GM19023 (cell line): ENCODE measurements around the gene PATE2.

Experiments used
- ATAC-seq: cut with Tn5 transposase; IDR thresholded peaks from one replicate; pipeline ENCODE4 v1.9.1; 2021; ENCODE audit warnings: mild to moderate bottlenecking, moderate library complexity; ENCODE audit not compliant: unreplicated experiment

Gene PATE2

DNA sequence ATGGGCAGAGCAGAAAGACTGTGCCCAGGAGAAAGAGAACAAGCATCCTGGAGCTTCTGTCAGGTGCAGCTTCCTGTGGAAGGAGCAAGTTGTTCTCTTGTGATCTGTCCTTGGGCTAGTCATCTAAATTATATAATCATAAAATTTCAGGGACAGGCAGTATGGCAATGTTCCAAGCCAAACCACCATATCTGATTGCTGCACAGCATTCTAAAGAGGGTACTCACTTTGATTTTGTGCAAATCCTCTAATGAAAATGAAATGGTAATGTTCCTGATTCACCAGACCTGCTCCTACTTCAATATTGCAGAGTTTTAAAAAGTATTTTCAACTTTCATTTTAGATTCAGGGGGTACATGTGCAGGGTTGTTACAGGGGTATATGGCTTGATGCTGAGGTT lies at the start of gene PATE2:
Gene PATE2 (minus strand): TSS at position 101 of the 400 bp plus-strand sequence. CDS start 55 bp downstream, at position 46.
- no peak for ATAC-seq

DNA sequence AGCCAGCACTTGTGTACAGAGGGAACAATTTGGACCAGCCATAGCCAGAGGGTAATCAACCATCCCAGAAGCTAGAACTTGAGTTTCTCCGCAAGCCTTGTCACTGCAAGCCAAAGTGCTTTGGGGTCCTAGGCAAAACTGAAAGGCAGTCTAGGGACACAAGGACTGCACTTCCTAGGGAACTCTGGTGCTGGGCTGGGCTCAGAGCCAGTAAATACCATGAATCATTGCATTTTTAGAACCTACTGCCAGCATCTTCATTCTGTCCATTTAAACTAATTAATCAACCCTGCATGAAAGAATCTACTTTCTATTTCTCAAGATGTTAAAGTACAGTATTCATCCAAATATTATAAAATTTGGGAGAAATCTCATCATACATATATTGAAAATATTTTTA lies 29.3 kb upstream of the PATE2 start:
- no peak for ATAC-seq

DNA sequence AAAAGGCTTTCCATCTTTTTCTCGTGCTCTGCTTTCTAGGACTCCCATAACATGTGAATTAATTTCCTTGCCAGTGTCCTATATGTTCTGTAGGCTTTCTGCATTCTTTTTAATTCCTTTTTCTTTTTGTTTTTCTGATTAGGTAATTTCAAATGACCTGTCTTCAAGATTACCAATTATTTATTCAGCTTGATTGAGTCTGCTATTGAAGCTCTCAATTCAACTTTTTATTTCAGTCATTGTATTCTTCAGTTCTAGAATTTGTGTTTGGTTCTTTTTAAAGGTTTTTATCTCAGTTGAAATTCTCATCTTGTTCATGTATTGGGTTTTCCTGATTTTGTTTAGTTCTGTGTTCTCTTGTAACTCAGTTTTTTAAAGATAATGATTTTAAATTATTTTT lies 23.8 kb upstream of the PATE2 start:
- ATAC-seq: no peak

DNA sequence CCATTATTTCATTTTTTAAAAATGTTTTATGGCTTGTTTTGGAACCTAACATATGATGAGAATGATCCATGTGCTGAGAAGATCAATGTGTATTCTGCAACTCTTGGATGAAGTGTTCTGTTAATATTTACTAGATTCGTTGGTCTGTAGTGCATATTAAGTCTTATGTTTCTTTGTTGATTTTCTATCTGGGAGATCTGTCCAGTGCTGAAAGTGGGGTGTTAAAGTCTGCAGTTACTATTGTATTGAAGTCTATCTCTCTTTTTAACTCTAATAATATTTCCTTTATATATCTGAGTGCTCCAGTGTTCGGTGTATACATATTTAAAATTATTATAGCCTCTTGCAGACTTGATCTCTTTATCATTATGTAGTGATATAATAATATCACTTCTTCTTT lies 21.2 kb upstream of the PATE2 start:
- ATAC-seq: no peak

DNA sequence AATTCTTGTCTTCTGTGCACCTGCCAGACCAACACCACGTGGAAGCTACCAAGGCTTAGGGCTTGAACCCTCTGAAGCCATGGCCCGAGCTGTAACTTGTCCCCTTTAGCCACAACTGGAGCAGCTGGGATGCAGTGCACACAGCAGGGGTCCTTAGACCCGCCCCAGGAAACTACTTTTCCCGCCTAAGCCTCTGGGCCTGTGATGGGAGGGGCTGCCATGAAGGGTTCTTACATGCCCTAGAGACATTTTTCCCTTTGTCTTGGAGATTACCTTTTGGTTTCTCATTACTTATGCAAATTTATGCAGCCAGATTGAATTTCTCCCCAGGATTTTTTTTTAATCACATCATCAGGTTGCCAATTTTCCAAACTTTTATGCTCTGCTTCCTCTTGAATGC lies 19.0 kb upstream of the PATE2 start:
- no peak for ATAC-seq

DNA sequence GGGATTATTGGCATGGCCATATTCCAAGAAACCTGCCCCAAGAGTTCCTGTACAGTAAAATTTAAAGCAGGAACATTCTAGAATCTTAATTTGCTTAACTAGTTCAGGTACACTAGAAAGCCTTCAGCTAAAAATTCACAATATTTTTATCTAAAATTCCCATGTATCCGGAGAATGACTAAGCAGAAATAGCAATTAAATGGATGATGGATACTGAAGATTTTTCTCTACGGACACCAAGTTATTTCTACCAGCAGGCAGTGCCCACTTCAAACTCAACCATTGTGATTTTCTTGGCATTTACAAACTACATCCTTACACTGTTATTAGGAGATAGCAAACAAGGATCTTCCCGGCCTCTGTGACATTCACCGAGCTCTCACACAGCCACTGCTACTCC lies 12.2 kb upstream of the PATE2 start:
- ATAC-seq: no peak

DNA sequence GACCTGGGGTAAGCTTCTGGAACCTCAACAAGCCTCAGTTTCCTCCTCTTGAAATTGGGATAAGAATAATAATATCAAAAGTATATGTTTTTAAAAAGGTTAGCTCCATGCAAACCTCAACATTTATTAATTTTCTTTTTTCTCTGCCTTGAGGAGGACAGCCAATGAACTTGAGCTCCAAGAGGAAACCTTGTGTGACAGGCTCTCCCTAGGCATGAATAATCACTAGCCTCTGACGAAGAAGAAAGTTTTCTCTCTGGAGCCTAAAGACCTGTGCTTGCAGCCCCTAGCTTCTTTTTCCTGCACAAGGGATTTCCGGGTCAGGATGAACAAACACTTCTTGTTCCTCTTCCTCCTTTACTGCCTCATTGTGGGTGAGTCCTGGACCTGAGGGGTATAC lies 9.2 kb upstream of the PATE2 start, which contains the start of gene PATE3:
Gene PATE3 (plus strand): TSS at position 301 of the 400 bp plus-strand sequence. CDS start 25 bp downstream, at position 326.
- ATAC-seq: no peak

DNA sequence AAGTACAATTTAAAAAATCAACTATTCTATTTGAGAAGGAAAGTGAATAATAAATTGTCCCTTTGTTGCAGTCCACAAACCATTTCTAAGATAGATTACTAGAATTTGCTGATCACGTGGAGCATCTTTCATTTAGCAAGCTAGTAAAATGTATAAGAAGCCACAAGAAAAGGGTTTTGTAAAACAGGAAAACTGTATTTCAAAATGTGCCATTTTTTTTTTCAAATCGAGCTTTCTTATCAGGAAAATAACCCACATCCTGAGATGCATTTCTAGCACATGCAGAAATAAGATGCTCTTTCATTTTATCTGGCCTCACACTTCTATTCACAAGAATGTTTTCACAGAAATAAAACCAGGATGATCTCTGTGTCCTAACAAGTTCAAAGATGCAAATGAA lies 6.0 kb upstream of the PATE2 start:
- no peak for ATAC-seq

DNA sequence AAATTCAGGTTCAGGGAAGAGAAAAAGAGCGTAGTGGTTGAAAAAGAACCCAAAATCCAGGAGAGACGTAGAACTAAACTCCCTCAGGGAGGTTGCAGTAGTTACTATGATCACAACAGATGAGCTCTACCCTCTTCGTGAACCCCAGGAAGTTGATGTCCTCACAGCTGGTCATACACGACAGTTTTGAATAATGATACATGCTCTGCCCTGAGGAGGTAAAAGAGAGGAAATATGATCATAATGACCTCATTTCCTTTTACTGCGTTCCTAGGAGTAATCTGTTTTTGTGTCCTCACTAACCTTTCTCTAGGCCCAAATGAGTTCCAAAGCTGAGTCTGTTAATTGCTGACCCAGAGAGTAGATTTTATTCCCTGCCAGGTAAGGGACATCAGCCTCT lies 1.3 kb downstream of the PATE2 start:
- ATAC-seq: no peak

DNA sequence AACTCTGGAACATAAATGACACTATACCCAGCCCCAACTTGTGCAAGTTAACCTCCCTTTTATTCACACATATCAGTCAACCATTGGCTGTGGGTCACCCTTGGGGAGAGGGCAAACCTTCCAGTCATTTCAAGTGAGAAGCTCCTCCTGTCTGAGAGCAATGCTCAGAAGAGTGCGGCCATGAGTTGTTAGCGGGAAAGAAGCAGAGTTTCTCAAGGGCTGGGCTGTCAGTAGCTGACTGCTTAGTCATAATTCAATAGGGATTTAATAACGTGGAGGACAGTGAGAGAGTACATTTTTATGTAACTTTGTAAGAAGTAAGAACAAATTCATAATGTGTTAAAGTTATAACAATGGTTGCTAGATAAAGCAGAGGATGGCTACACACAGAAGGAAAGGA lies 5.1 kb downstream of the PATE2 start:
- ATAC-seq: no peak

DNA sequence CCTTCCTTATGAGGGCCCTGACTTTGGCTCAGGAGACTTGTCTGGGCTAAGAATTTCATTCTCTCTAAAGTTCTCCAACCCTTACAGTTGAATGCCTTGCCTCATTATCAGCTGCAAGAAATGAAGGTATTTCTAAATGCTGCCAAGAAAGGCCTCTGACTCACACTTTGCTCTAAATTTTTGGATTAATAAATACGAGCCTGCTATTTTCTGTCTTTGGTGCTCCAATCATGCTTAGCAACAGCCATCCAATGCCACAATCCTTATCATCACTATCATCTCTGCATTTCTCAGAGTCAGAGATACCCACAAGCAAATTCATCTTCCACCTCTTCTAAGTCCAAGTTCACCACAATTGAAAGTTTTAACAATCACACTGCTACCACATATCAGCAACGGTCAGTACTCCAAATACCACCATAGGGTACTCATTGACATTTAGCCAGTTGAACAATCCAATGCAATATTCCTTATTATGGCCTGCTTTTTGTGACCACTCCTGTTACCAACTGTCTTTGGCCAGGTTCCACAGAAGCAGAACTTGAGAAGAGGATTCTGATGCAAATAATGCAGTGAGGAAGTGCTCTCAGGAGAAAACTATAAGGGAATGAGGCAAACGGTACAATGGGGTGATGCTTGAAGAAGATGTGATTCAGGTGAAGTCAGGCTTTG lies 5.7 kb downstream of the PATE2 start:
- ATAC-seq: no peak

DNA sequence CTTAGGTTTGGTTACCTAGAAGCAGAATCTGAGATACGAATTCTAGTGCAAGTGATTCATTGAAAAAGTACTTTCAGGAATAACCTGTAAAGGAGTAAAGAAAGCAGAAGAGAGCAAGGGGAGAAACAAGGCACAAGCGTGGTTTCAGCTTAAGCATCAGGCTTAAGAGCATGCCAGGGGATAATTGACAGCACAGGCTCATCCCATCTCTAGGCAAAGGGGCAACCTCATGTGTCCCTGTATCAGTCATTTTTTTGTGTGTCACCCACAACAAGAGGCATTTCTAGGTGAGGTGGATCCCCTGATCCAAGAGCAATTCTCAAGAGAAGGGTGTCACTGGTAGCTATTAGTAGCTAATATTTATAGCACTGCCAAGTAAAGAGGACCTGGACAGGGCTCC lies 8.0 kb downstream of the PATE2 start:
- no peak for ATAC-seq

DNA sequence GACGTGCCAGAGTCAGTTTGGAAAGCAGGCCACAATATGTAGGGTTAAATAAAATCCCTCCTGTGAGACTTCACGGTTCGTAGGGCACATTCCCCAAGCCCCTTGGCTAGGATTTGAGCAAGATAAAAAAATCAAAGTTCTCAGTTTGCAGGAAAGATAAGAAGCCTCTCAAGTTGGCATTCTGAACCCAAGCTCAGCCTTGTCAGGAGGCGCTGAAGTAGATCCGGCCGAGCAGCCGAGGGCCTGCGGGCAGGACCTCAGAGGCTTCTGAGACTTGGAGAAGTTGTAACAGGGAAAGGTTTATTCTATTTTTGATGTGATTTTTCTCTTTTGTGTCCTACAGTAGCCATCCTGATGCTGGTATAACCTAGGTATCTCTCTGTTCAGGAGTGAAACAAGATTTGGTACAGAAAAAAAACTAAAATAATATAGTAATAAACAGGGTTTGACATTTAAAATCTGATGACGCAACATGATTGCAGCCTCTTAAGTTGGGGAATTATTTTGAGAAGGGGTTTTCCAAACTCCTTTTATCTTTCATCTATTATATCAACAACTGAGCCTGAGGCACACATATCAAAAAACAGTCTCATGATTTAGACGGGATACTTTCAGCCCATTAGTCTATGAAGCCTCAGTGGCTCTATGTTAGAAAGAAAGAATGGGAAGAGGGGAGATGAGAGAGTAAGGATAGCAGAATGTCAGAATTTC lies 10.1 kb downstream of the PATE2 start:
- no peak for ATAC-seq

DNA sequence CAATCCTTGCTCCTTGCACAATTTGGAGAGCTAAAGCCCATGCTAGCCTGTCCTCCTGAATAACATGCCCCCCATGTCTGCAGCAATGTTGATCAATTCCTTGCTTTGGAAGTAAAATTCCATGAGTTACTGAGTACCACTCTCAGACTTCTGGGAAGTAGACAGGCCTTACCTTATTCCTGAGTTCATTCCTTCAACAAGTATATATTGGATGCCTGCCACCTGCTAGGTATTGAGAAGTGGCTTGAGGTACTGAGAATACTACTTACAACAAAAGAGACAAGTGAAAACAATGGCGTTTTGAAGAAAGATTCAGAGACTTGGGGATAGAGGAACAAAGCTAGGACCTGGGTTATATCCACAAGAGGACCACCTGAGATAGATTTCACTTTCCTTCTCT lies 12.4 kb downstream of the PATE2 start:
- no peak for ATAC-seq

DNA sequence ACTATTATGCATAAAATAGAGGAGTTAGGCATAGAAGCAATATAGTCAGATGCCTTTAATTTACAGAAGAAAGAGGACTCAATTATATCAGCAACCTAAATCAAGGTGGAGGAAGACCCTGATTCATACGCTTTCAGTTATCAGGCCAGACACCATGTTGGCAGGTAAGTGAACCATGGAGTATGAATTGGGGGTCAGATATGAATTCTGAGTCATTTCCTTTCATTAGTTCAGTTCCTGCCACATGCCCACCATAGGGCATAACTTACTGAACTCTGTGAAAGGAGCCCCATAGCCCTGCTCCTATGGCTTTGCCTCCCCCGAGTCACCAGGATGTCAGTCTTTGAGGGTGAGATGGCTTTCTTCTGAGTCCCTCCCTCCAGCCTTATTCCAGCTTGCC lies 15.1 kb downstream of the PATE2 start:
- no peak for ATAC-seq

DNA sequence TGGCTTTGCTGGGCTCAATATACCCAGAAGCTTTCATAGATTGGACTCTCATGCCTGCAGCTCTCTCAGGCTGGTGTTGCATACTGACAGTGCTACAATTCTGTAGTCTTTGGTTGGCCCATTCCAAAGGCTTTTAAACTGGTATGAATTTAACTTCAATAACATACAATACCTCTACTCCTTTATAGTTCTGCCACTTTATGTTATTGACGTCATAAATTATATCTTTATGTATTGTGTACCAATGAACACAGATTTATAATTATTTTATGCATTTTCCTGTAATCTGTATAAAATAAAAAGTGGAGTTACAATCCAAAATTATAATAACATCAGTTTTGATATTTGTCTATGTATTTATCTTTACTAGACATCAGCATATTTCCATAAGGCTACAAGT lies 16.2 kb downstream of the PATE2 start:
- no peak for ATAC-seq

DNA sequence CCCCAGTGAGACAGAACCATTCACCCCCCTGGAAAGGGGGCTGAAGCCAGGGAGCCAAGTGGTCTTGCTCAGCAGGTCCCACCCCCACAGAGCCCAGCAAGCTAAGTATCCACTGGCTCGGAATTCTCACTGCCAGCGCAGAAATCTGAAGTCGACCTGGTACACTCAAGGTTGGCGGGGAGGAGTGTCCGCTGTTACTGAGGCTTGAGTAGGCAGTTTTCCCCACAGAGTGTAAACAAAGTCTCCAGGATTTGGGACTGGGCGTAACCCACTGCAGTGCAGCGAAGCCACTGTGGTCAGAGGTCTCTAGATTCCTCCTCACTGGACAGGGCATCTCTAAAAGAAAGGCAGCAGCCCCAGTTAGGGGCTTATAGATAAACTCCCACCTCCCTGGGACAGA lies 22.6 kb downstream of the PATE2 start:
- no peak for ATAC-seq

DNA sequence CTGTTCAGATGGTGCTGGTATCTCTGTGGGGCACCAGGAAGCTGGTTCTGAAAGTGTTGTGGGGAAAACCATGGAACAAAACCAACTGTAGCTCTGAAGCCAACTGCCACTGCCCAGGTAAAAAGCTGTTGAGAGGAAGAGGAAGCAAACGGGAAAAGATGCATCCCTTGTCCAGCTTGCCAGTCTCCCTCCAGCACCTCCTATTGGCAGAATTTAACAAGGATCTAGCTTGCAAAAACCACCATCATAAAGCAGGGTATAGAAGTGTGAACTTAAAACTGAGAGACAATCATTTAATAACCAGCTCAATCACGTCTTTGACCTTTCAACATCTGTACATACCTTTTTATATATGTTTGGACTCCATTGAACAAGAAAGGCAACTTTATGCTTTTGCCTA lies 28.0 kb downstream of the PATE2 start:
- ATAC-seq: no peak

DNA sequence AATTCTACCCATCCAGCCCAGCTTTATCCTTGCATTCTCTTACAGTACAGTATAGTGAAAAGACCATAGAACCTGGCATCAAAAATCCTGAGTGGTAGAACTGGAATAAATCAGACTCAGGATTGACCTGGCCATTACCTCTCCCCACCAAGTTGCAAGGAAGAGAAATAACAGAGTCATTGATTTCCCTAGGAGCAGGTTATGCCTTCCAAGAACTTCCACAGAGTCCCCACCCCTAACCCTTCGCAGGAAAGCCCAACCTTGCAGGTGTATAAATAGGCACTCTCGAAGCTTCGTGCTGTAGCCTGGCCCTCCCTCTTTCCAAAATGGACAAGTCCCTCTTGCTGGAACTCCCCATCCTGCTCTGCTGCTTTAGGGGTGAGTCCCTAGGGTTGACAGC lies 32.6 kb downstream of the PATE2 start, which contains the start of gene PATE1:
Gene PATE1 (plus strand): TSS at position 301 of the 400 bp plus-strand sequence. CDS start 26 bp downstream, at position 327.
- ATAC-seq: no peak

DNA sequence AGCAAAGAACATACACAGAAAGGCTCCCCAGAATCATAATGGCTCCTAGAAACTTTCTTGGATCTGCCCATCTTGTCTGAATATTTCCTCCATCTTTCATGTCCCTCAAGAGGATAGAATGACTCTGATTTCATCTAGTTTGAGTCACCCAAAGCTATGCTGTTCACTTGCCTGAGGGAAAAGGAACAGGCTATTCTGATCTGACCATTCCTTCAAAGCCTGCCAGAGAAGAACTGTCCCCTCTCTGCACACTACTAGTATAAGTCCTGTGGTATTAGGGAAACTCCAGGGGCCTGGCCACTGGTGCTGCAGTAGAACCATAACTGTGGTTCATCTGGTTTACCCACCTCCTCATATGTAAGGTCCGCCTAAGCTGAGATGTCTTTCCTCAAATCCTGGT lies 34.9 kb downstream of the PATE2 start:
- no peak for ATAC-seq

DNA sequence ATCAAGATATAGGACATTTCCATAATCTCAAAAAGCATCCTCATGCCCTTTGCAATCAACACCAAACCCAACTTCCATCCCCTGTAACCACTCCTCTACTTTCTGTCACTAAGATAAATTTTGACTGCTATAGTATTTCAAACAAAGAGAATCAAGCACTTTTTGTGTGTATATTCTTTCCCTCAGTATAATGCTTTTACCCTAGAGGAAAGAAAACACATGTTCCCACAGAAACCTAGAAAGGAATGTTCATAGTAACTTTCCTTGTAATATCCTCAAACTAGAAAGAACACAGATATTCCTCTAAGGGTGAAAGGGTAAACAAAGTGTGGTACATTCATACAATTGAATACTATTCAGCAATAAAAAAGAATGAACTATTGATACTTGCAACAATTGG lies 38.0 kb downstream of the PATE2 start:
- ATAC-seq: no peak

DNA sequence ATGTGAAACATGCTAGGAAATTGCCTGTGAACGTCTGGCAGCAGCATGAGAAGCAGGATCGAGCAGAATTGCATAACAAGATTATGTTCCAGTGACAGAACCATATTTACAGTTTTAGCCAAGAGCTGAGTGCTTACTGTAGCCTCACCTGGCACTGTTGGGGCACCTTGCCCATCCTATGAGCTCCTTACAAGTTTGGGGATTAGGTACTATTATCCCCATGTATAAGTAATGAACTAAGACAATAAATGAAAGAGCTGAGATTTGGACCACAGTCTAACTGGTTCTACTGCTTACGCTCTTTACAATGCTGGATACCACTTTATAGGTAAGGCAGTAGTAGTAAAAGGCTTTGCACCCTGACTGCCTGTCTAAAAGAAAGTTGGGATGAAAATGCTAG lies 49.7 kb downstream of the PATE2 start:
- no peak for ATAC-seq
